ENCODE measurements around the gene ACP3.

DNA sequence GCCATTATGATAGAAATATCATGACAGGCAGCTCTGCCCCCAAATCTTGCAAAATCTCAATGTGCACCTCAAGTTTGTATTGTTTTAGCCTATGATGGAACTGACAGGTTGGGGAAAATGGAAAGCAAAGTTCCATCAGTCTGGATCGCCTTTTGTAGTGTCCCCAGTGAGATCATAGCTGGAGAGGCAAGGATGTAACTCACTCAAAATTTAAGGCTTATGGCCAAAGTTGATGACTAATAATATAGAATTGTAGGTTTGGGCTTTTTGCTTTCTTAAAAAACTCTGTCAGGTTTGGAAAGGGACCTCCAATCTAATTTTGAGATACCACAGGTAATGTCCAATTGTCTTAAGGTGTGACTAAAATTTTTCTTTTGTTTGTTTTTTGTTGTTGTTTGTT lies 1.4 kb upstream of the ACP3 start:
- TF ChIP-seq CTCF (IDR thresholded peaks at IDR 0.05) = no peak
- TF ChIP-seq POLR2A (IDR thresholded peaks at IDR 0.05) = no peak

All from thyroid gland (tissue), 4 donors.